CD4-positive, alpha-beta memory T cell (primary cell): Measurements from ENCODE around the gene TMEM179B. TPM values are rescaled to one million over a fixed set of nuclear protein-coding genes. Genes with fewer than 3 reads are reported as not detected.

Experiments used
- CTCF ChIA-PET: fragments of 350-600 bp; sonication (Branson Sonifier 250); formaldehyde crosslinking; loops from one replicate; lab custom pipeline; 2021; ENCODE audit warnings: inconsistent platforms; ENCODE audit not compliant: partially characterized antibody; lab: Charles Lee
- POLR2A ChIA-PET: fragments of 350-600 bp; sonication (Branson Sonifier 250); formaldehyde crosslinking; loops from one replicate; lab custom pipeline; 2021; ENCODE audit not compliant: partially characterized antibody; lab: Charles Lee
- DNase-seq, 5 donors: peaks; one replicate each; pipeline versions ENCODE4 v3.0.0 to v3.0.0-alpha.2; 2020 to 2022; ENCODE audit warnings: mixed read lengths in 1 of 5
- H3K27ac ChIP-seq: one replicate; pipeline ENCODE4 v1.7.0; 2013; ENCODE audit warnings: low read depth, low read length
- H3K27me3 ChIP-seq: 2 replicates; pipeline ENCODE4 v1.7.0; 2013; ENCODE audit warnings: mild to moderate bottlenecking, low read length, moderate library complexity; ENCODE audit not compliant: insufficient read depth
- H3K36me3 ChIP-seq: 2 replicates; pipeline ENCODE4 v1.7.0; 2013; ENCODE audit warnings: mild to moderate bottlenecking, low read length, moderate library complexity; ENCODE audit not compliant: insufficient read depth
- H3K4me1 ChIP-seq: 2 replicates; pipeline ENCODE4 v1.7.0; 2013; ENCODE audit warnings: mild to moderate bottlenecking, low read length, moderate library complexity; ENCODE audit not compliant: insufficient read depth
- H3K4me3 ChIP-seq, 2 donors: one replicate each; pipeline ENCODE4 v1.7.0; 2013; ENCODE audit warnings: low read length in 2 of 2, mild to moderate bottlenecking in 1 of 2
- H3K9me3 ChIP-seq, 2 donors: one replicate each; pipeline ENCODE4 v1.7.0; 2013; ENCODE audit warnings: low read length in 2 of 2, control low read depth in 1 of 2; ENCODE audit not compliant: control insufficient read depth in 1 of 2
- H3K27ac Mint-ChIP-seq, 7 donors: one replicate each; pipeline ENCODE4 v1.8.0; 2020 to 2021; ENCODE audit warnings: mixed read lengths in 7 of 7, mild to moderate bottlenecking in 6 of 7, inconsistent platforms in 3 of 7, moderate library complexity in 3 of 7
- H3K27me3 Mint-ChIP-seq, 2 donors: one replicate each; pipeline ENCODE4 v1.8.0; 2020 to 2021; ENCODE audit warnings: mixed read lengths in 2 of 2
- H3K36me3 Mint-ChIP-seq, 2 donors: one replicate each; pipeline ENCODE4 v1.8.0; 2020 to 2021; ENCODE audit warnings: mixed read lengths in 2 of 2, inconsistent platforms in 1 of 2, mild to moderate bottlenecking in 1 of 2
- H3K4me1 Mint-ChIP-seq, 4 donors: one replicate each; pipeline ENCODE4 v1.8.0; 2020 to 2021; ENCODE audit warnings: mixed read lengths in 4 of 4, mild to moderate bottlenecking in 1 of 4
- H3K4me3 Mint-ChIP-seq, 8 donors: one replicate each; pipeline ENCODE4 v1.8.0; 2020 to 2021; ENCODE audit warnings: mixed read lengths in 8 of 8, mild to moderate bottlenecking in 7 of 8, moderate library complexity in 6 of 8, inconsistent platforms in 3 of 8
- H3K9me3 Mint-ChIP-seq, 8 donors: one replicate each; pipeline ENCODE4 v1.8.0; 2020 to 2021; ENCODE audit warnings: mixed read lengths in 8 of 8, mild to moderate bottlenecking in 5 of 8, inconsistent platforms in 3 of 8, moderate library complexity in 1 of 8
- intact Hi-C: fragments of 100-400 bp; cut with micrococcal nuclease; formaldehyde crosslinking; loops from one replicate; pipeline ENCODE4 v1.15.1; 2023
- polyA plus RNA-seq, 2 donors: library from polyadenylated mRNA; unstranded; fragments of 300-500 nt; fragmentation: Illumina TruSeq; gene quantifications; one replicate each; pipeline ENCODE4 v1.2.3, GENCODE V29; 2021
- total RNA-seq, 2 experiments: library from RNA; stranded (reverse); gene quantifications; one replicate each; pipeline ENCODE4 v1.2.3, GENCODE V29; 2021

The TMEM179B gene
- total and polyA plus RNA-seq, 4 experiments from 2014 or later = 66.3 to 166 (median 84.2) TPM

GRCh38 chr11:62796281-62796680 lies 9.1 kb downstream of the TMEM179B start:
- H3K36me3 ChIP-seq = peaks cover 83% of the 10 kb centered on the region
- no peak overlapping the region for H3K4me3 ChIP-seq
- H3K4me3 Mint-ChIP-seq = no peak overlapping the region
- no peaks in the 10 kb centered on the region for H3K9me3 ChIP-seq
- DNase-seq = no peak
- H3K9me3 Mint-ChIP-seq = peaks cover 0 to 2% (median 0%) of the 10 kb centered on the region in 8 donors
- peaks cover 57 to 78% of the 10 kb centered on the region in 2 donors for H3K36me3 Mint-ChIP-seq
- CTCF ChIA-PET = interaction anchor here (0.7 to 3.4 kb wide), 2 partner anchors 10 to 11 kb away, joined by 3 to 19 read pairs; no protein-coding TSS in a partner anchor
- H3K27me3 ChIP-seq = no peaks in the 10 kb centered on the region
- intact Hi-C loops = loop anchor here (1.0 kb wide), 1 partner anchor 11 kb away; no protein-coding TSS in a partner anchor
- H3K4me1 Mint-ChIP-seq = peaks cover 14 to 29% (median 17%) of the 10 kb centered on the region in 4 donors
- no peaks in the 10 kb centered on the region for H3K27me3 Mint-ChIP-seq
- peak overlapping the region in 4 of 7 donors; percentile 29 to 71 (median 54) for H3K27ac Mint-ChIP-seq
- POLR2A ChIA-PET = interaction anchor here (1.1 to 25.8 kb wide), 9 partner anchors 8 to 204 kb away, joined by 3 to 801 read pairs (median 4); partner anchors contain the start of genes C11orf98, CSKMT, NXF1 and STX5
- no peak overlapping the region for H3K27ac ChIP-seq
- H3K4me1 ChIP-seq = peaks cover 12% of the 10 kb centered on the region

GRCh38 chr11:62799486-62799885 lies 12.3 kb downstream of the TMEM179B start:
- H3K27ac Mint-ChIP-seq = peak overlapping the region in 4 of 7 donors; percentile 7 to 57 (median 47)
- POLR2A ChIA-PET = interaction anchor here (1.5 to 25.8 kb wide), 4 partner anchors 8 to 56 kb away, joined by 3 to 801 read pairs (median 132); partner anchors contain the start of genes POLR2G, STX5, TEX54 and TMEM179B
- intact Hi-C loops = no loop called here
- no peak overlapping the region for H3K4me3 Mint-ChIP-seq
- peaks cover 57 to 86% of the 10 kb centered on the region in 2 donors for H3K36me3 Mint-ChIP-seq
- no peak for DNase-seq
- H3K27me3 Mint-ChIP-seq = no peaks in the 10 kb centered on the region
- Histone ChIP-seq H3K27ac (no peak overlapping the region), H3K4me3 (no peak overlapping the region), H3K27me3 (no peaks in the 10 kb centered on the region), H3K4me1 (peaks cover 13% of the 10 kb centered on the region), H3K9me3 (no peaks in the 10 kb centered on the region), H3K36me3 (peaks cover 85% of the 10 kb centered on the region)
- peaks cover 16 to 30% (median 21%) of the 10 kb centered on the region in 4 donors for H3K4me1 Mint-ChIP-seq
- peaks cover 0 to 2% (median 0%) of the 10 kb centered on the region in 8 donors for H3K9me3 Mint-ChIP-seq
- CTCF ChIA-PET = interaction anchor here (0.7 to 2.5 kb wide), 2 partner anchors 11 to 40 kb away, joined by 3 to 7 read pairs; partner anchors contain the start of genes TMEM179B and WDR74

GRCh38 chr11:62801071-62801470 lies 13.9 kb downstream of the TMEM179B start:
- Histone ChIP-seq H3K27ac (no peak overlapping the region), H3K27me3 (no peaks in the 10 kb centered on the region), H3K4me3 (no peak overlapping the region), H3K4me1 (peaks cover 19% of the 10 kb centered on the region), H3K36me3 (peaks cover 69% of the 10 kb centered on the region), H3K9me3 (no peaks in the 10 kb centered on the region)
- Mint-ChIP-seq H3K9me3 (peaks cover 0 to 5% (median 0%) of the 10 kb centered on the region in 8 donors), H3K4me1 (peaks cover 22 to 37% (median 27%) of the 10 kb centered on the region in 4 donors), H3K4me3 (no peak overlapping the region), H3K36me3 (peaks cover 43 to 81% of the 10 kb centered on the region in 2 donors), H3K27me3 (peaks cover 0 to 2% of the 10 kb centered on the region in 2 donors), H3K27ac (peak overlapping the region in 2 of 7 donors; percentile 15 to 97)
- ChIA-PET POLR2A (interaction anchor here (1.0 to 25.8 kb wide), 5 partner anchors 10 to 80 kb away, joined by 3 to 801 read pairs (median 76); partner anchors contain the start of genes SLC3A2, STX5, TAF6L and TEX54), CTCF (interaction anchor here (0.7 to 2.5 kb wide), 5 partner anchors 13 to 376 kb away, joined by 3 to 7 read pairs (median 4); partner anchors contain the start of gene TMEM179B)
- DNase-seq = no peak
- intact Hi-C loops = no loop called here

- peak overlapping the region; percentile 94 for H3K27ac ChIP-seq
- no peaks in the 10 kb centered on the region for H3K27me3 ChIP-seq
- CTCF ChIA-PET = interaction anchor here (1.4 kb wide), 1 partner anchor 17 kb away, joined by 7 read pairs; the partner anchor contains the start of gene TMEM179B
- Mint-ChIP-seq H3K4me3 (peak overlapping the region; percentile 97 to 100 (median 99)), H3K36me3 (peaks cover 28 to 50% of the 10 kb centered on the region in 2 donors), H3K4me1 (peaks cover 20 to 43% (median 32%) of the 10 kb centered on the region in 4 donors), H3K27me3 (peaks cover 0 to 2% of the 10 kb centered on the region in 2 donors), H3K9me3 (peaks cover 0 to 3% (median 0%) of the 10 kb centered on the region in 8 donors), H3K27ac (peak overlapping the region; percentile 97 to 99 (median 98))
- H3K36me3 ChIP-seq = peaks cover 37% of the 10 kb centered on the region
- peak overlapping the region; percentile 87 to 93 for H3K4me3 ChIP-seq
- peaks cover 22% of the 10 kb centered on the region for H3K4me1 ChIP-seq
- no peaks in the 10 kb centered on the region for H3K9me3 ChIP-seq
- POLR2A ChIA-PET = interaction anchor here (0.6 to 25.8 kb wide), 12 partner anchors 11 to 212 kb away, joined by 3 to 801 read pairs (median 4); partner anchors contain the start of genes HNRNPUL2, POLR2G, SLC3A2 and STX5
- intact Hi-C loops = loop anchor here (1.0 kb wide), 7 partner anchors 12 to 77 kb away; partner anchors contain the start of genes STX5, TEX54, TMEM179B and TMEM223
- DNase-seq = no peak
These were observed 17.3 kb downstream of the TMEM179B start for GRCh38 chr11:62804310-62805075.

- POLR2A ChIA-PET = interaction anchor here (0.7 to 25.8 kb wide), 22 partner anchors 10 to 231 kb away, joined by 3 to 801 read pairs (median 6); partner anchors contain the start of genes BSCL2, C11orf98, CSKMT and EEF1G
- Mint-ChIP-seq H3K27ac (peak within 1 kb of the TSS; percentile 97 to 100 (median 99)), H3K27me3 (peaks cover 0 to 2% of the 10 kb centered on the region in 2 donors), H3K4me1 (peaks cover 20 to 43% (median 31%) of the 10 kb centered on the region in 4 donors), H3K4me3 (peak within 1 kb of the TSS; percentile 97 to 100 (median 99)), H3K9me3 (peaks cover 0 to 3% (median 0%) of the 10 kb centered on the region in 8 donors), H3K36me3 (peaks cover 21 to 44% of the 10 kb centered on the region in 2 donors)
- peak within 1 kb of the TSS; percentile 94 for H3K27ac ChIP-seq
- peaks cover 29% of the 10 kb centered on the region for H3K36me3 ChIP-seq
- H3K4me3 ChIP-seq = peak within 1 kb of the TSS; percentile 87 to 93
- no peaks in the 10 kb centered on the region for H3K9me3 ChIP-seq
- peaks cover 22% of the 10 kb centered on the region for H3K4me1 ChIP-seq
- H3K27me3 ChIP-seq = no peaks in the 10 kb centered on the region
- DNase-seq = peak; percentile 90 to 98 (median 96)
- intact Hi-C loops = loop anchor here (1.0 kb wide), 7 partner anchors 13 to 76 kb away; partner anchors contain the start of genes STX5, TEX54, TMEM179B and TMEM223
- CTCF ChIA-PET = interaction anchor here (0.8 to 1.3 kb wide), 4 partner anchors 9 to 57 kb away, joined by 3 to 12 read pairs (median 4); no protein-coding TSS in a partner anchor
These were observed 18.1 kb downstream of the TMEM179B start, which contains the start of gene NXF1 for GRCh38 chr11:62805076-62805892. Gene NXF1, minus strand, starts transcription at chr11:62805440. Its CDS starts 84 bp downstream, at chr11:62805356.
